ENCODE measurements around the gene XDH. TPM values are rescaled to one million over a fixed set of nuclear protein-coding genes. Genes with fewer than 3 reads are reported as not detected.

XDH gene
- total RNA-seq, 4 donors from 2014 or later: 25.9 to 57.9 (median 37.2) TPM

- H3K36me3 ChIP-seq: no peaks in the 10 kb centered on the region
- in situ Hi-C loops (cut with MboI; ENCODE audit: low pct_ligation_motif_present in 1 of 4, low pct_unique_long_range_greater_than_20kb in 1 of 4, low sequenced_read_pairs in 3 of 4): no loop called here
- no peaks in the 10 kb centered on the region for H3K9me3 ChIP-seq
- 83% methylated on average over 2 of the region's 2 CpGs; no CpG with 5 or more reads in 1 of the 2 donors for WGBS, 2 donors (ENCODE audit: low coverage in 1 of 2)
- H3K27ac ChIP-seq: no peak overlapping the region
- no peak for DNase-seq
- no peaks in the 10 kb centered on the region for H3K4me1 ChIP-seq
- intact Hi-C loops (cut with DNase I; ENCODE audit: low total_unique reads): no loop called here
- no peak overlapping the region for H3K4me3 ChIP-seq
- TF ChIP-seq POLR2AphosphoS5 (IDR thresholded peaks at IDR 0.05) (no peak), POLR2A (IDR thresholded peaks at IDR 0.05) (no peak), EP300 (IDR thresholded peaks at IDR 0.05; ENCODE audit: low read depth) (no peak)
- no peaks in the 10 kb centered on the region for H3K27me3 ChIP-seq
Measured at GRCh38 chr2:31304816-31305215, 109.7 kb downstream of the XDH start.

GRCh38 chr2:31302940-31303563 lies 111.5 kb downstream of the XDH start:
- 80 to 100% methylated on average over 1 to 9 of the region's 9 CpGs for WGBS, 2 donors (ENCODE audit: low coverage in 1 of 2)
- intact Hi-C loops (cut with DNase I; ENCODE audit: low total_unique reads): no loop called here
- H3K36me3 ChIP-seq: no peaks in the 10 kb centered on the region
- no peak overlapping the region for H3K4me3 ChIP-seq
- no peaks in the 10 kb centered on the region for H3K9me3 ChIP-seq
- no peak for TF ChIP-seq EP300 (IDR thresholded peaks at IDR 0.05; ENCODE audit: low read depth)
- TF ChIP-seq POLR2A (IDR thresholded peaks at IDR 0.05): no peak
- TF ChIP-seq CTCF (IDR thresholded peaks at IDR 0.05): no peak
- TF ChIP-seq POLR2AphosphoS5 (IDR thresholded peaks at IDR 0.05): no peak
- H3K4me1 ChIP-seq: no peaks in the 10 kb centered on the region
- no peaks in the 10 kb centered on the region for H3K27me3 ChIP-seq
- in situ Hi-C loops (cut with MboI; ENCODE audit: low pct_ligation_motif_present in 1 of 4, low pct_unique_long_range_greater_than_20kb in 1 of 4, low sequenced_read_pairs in 3 of 4): no loop called here
- no peak for DNase-seq
- no peak overlapping the region for H3K27ac ChIP-seq

- Histone ChIP-seq H3K9me3 (no peaks in the 10 kb centered on the region), H3K27me3 (no peaks in the 10 kb centered on the region), H3K4me3 (no peak overlapping the region), H3K4me1 (no peaks in the 10 kb centered on the region), H3K27ac (no peak overlapping the region), H3K36me3 (no peaks in the 10 kb centered on the region)
- TF ChIP-seq EP300 (IDR thresholded peaks at IDR 0.05; ENCODE audit: low read depth) (no peak), POLR2A (IDR thresholded peaks at IDR 0.05) (no peak), CTCF (IDR thresholded peaks at IDR 0.05) (no peak), POLR2AphosphoS5 (IDR thresholded peaks at IDR 0.05) (no peak)
- intact Hi-C loops (cut with DNase I; ENCODE audit: low total_unique reads) (no loop called here), in situ Hi-C loops (cut with MboI; ENCODE audit: low pct_ligation_motif_present in 1 of 4, low pct_unique_long_range_greater_than_20kb in 1 of 4, low sequenced_read_pairs in 3 of 4) (no loop called here)
- DNase-seq: no peak
Measured at GRCh38 chr2:31300309-31300708, 114.2 kb downstream of the XDH start.

GRCh38 chr2:31299547-31299946 lies 115.0 kb downstream of the XDH start:
- no peaks in the 10 kb centered on the region for H3K27me3 ChIP-seq
- no peak for DNase-seq
- in situ Hi-C loops (cut with MboI; ENCODE audit: low pct_ligation_motif_present in 1 of 4, low pct_unique_long_range_greater_than_20kb in 1 of 4, low sequenced_read_pairs in 3 of 4) (no loop called here), intact Hi-C loops (cut with DNase I; ENCODE audit: low total_unique reads) (no loop called here)
- TF ChIP-seq POLR2AphosphoS5 (IDR thresholded peaks at IDR 0.05) (no peak), CTCF (IDR thresholded peaks at IDR 0.05) (no peak), EP300 (IDR thresholded peaks at IDR 0.05; ENCODE audit: low read depth) (no peak), POLR2A (IDR thresholded peaks at IDR 0.05) (no peak)
- H3K4me1 ChIP-seq: no peaks in the 10 kb centered on the region
- H3K27ac ChIP-seq: no peak overlapping the region
- no peaks in the 10 kb centered on the region for H3K9me3 ChIP-seq
- H3K4me3 ChIP-seq: no peak overlapping the region
- WGBS, 2 donors (ENCODE audit: low coverage in 1 of 2): 51 to 58% methylated on average over 4 of the region's 4 CpGs
- H3K36me3 ChIP-seq: no peaks in the 10 kb centered on the region

GRCh38 chr2:31297751-31298150 lies 116.8 kb downstream of the XDH start:
- no peaks in the 10 kb centered on the region for H3K9me3 ChIP-seq
- in situ Hi-C loops (cut with MboI; ENCODE audit: low pct_ligation_motif_present in 1 of 4, low pct_unique_long_range_greater_than_20kb in 1 of 4, low sequenced_read_pairs in 3 of 4): no loop called here
- WGBS, 2 donors (ENCODE audit: low coverage in 1 of 2): 31% methylated on average over 1 of the region's 1 CpG; no CpG with 5 or more reads in 1 of the 2 donors
- no peaks in the 10 kb centered on the region for H3K36me3 ChIP-seq
- no peaks in the 10 kb centered on the region for H3K4me1 ChIP-seq
- intact Hi-C loops (cut with DNase I; ENCODE audit: low total_unique reads): no loop called here
- DNase-seq: no peak
- H3K27ac ChIP-seq: no peak overlapping the region
- H3K4me3 ChIP-seq: no peak overlapping the region
- TF ChIP-seq CTCF (IDR thresholded peaks at IDR 0.05) (no peak), EP300 (IDR thresholded peaks at IDR 0.05; ENCODE audit: low read depth) (no peak), POLR2AphosphoS5 (IDR thresholded peaks at IDR 0.05) (no peak), POLR2A (IDR thresholded peaks at IDR 0.05) (no peak)
- H3K27me3 ChIP-seq: no peaks in the 10 kb centered on the region
